ENCODE results near the gene TNRC6B. TPM values are rescaled to one million over a fixed set of nuclear protein-coding genes. Genes with fewer than 3 reads are reported as not detected.

Gene TNRC6B
- total RNA-seq, 6 experiments from 2014 or later = 13.0 to 27.1 (median 22.7) TPM

- TF ChIP-seq CTCF (IDR thresholded peaks at IDR 0.05) = no peak
- TF ChIP-seq POLR2A (IDR thresholded peaks at IDR 0.05) = no peak
- DNase-seq (no peak), ATAC-seq (no peak)
- Histone ChIP-seq H3K9me3 (no peaks in the 10 kb centered on the region), H3K27me3 (no peaks in the 10 kb centered on the region), H3K4me3 (no peak overlapping the region), H3K27ac (no peak overlapping the region), H3K36me3 (no peaks in the 10 kb centered on the region), H3K4me1 (peaks cover 0 to 39% (median 15%) of the 10 kb centered on the region in 4 donors)
- intact Hi-C loops (cut with DNase I) = loop anchor here in 1 of 2 donors (10.0 kb wide), 1 partner anchor 85 kb away; no protein-coding TSS in a partner anchor
- WGBS (ENCODE audit: insufficient coverage, low coverage, low lambda C conversion rate, missing lambda C conversion rate) = 69% methylated on average over 1 of the region's 1 CpG
These were observed 12.3 kb downstream of the TNRC6B start for GRCh38 chr22:40189997-40190396.

GRCh38 chr22:40190501-40190900 lies 12.8 kb downstream of the TNRC6B start:
- ATAC-seq (peak in 2 of 4 donors; percentile 14 to 24), DNase-seq (no peak)

GRCh38 chr22:40193429-40194421 lies 16.0 kb downstream of the TNRC6B start:
- no peaks in the 10 kb centered on the region for H3K27me3 ChIP-seq
- no peak overlapping the region for H3K27ac ChIP-seq
- no peak for DNase-seq
- no peak for ATAC-seq
- intact Hi-C loops (cut with DNase I) = no loop called here
- no peaks in the 10 kb centered on the region for H3K9me3 ChIP-seq
- no peaks in the 10 kb centered on the region for H3K36me3 ChIP-seq
- H3K4me1 ChIP-seq = peaks cover 0 to 17% (median 6%) of the 10 kb centered on the region in 4 donors
- peak in 3 of 4 donors; percentile 5 to 13 (median 7) for TF ChIP-seq CTCF (IDR thresholded peaks at IDR 0.05)
- no peak for TF ChIP-seq POLR2A (IDR thresholded peaks at IDR 0.05)
- no peak overlapping the region for H3K4me3 ChIP-seq
- 78% methylated on average over 7 of the region's 13 CpGs for WGBS (ENCODE audit: insufficient coverage, low coverage, low lambda C conversion rate, missing lambda C conversion rate)

More at GRCh38 chr22:40190501-40190900, 12.8 kb downstream of the TNRC6B start:
- Histone ChIP-seq H3K27ac (no peak overlapping the region), H3K27me3 (no peaks in the 10 kb centered on the region), H3K36me3 (no peaks in the 10 kb centered on the region), H3K4me1 (peaks cover 0 to 34% (median 12%) of the 10 kb centered on the region in 4 donors), H3K4me3 (no peak overlapping the region), H3K9me3 (no peaks in the 10 kb centered on the region)
- WGBS (ENCODE audit: insufficient coverage, low coverage, low lambda C conversion rate, missing lambda C conversion rate) = 10% methylated on average over 1 of the region's 2 CpGs
- TF ChIP-seq CTCF (IDR thresholded peaks at IDR 0.05) (no peak), POLR2A (IDR thresholded peaks at IDR 0.05) (no peak)
- intact Hi-C loops (cut with DNase I) = no loop called here

GRCh38 chr22:40194656-40195055 lies 16.9 kb downstream of the TNRC6B start:
- intact Hi-C loops (cut with DNase I) = no loop called here
- Histone ChIP-seq H3K4me3 (no peak overlapping the region), H3K4me1 (peaks cover 0 to 17% (median 6%) of the 10 kb centered on the region in 4 donors), H3K27ac (no peak overlapping the region), H3K27me3 (no peaks in the 10 kb centered on the region), H3K36me3 (no peaks in the 10 kb centered on the region), H3K9me3 (no peaks in the 10 kb centered on the region)
- DNase-seq = no peak
- TF ChIP-seq CTCF (IDR thresholded peaks at IDR 0.05) = no peak
- no peak for TF ChIP-seq POLR2A (IDR thresholded peaks at IDR 0.05)
- ATAC-seq = no peak
- 100% methylated on average over 1 of the region's 3 CpGs for WGBS (ENCODE audit: insufficient coverage, low coverage, low lambda C conversion rate, missing lambda C conversion rate)

All from right lobe of liver (tissue), 6 donors.